OCI-LY7 (cell line): Measurements from ENCODE around the gene CR1L. TPM values are rescaled to one million over a fixed set of nuclear protein-coding genes. Genes with fewer than 3 reads are reported as not detected.

Source experiments
- BruUV-seq: library from RNA; stranded (reverse); fragments of 400-500 nt; replicated peaks from 2 replicates; lab custom pipeline; 2021; lab: Mats Ljungman, UMichigan
- CTCF ChIA-PET: fragments of 300-600 bp; sonication (Branson Sonifier 250); formaldehyde crosslinking; loops from one replicate; lab custom pipeline; 2022; ENCODE audit warnings: antibody characterized with exemption; ENCODE audit not compliant: unreplicated experiment; lab: Charles Lee
- POLR2A ChIA-PET: fragments of 300-600 bp; sonication (Branson Sonifier 250); formaldehyde crosslinking; loops from one replicate; lab custom pipeline; 2022; ENCODE audit warnings: antibody characterized with exemption; lab: Charles Lee
- DNase-seq: peaks from one replicate; pipeline ENCODE4 v3.0.0-alpha.2; 2015; ENCODE audit warnings: low spot score
- H2AFZ ChIP-seq: fragments of 200-600 bp; sonication (generic), shearing (Covaris generic); 2 replicates; pipeline ENCODE4 v1.6.1; 2014; ENCODE audit warnings: mild to moderate bottlenecking, antibody characterized with exemption, low read length, moderate library complexity
- H3K27ac ChIP-seq: fragments of 200-600 bp; sonication (generic); 2 replicates; pipeline ENCODE4 v1.5.1; 2014; ENCODE audit warnings: mixed run types, low read depth, mild to moderate bottlenecking, moderate library complexity, low read length, inconsistent platforms; ENCODE audit not compliant: poor library complexity, severe bottlenecking
- H3K36me3 ChIP-seq: fragments of 200-600 bp; sonication (generic); 2 replicates; pipeline ENCODE4 v1.6.1; 2014; ENCODE audit warnings: mild to moderate bottlenecking, antibody characterized with exemption, low read length, moderate library complexity, mixed read lengths; ENCODE audit not compliant: insufficient read depth
- H3K4me1 ChIP-seq: fragments of 200-600 bp; sonication (generic); 2 replicates; pipeline ENCODE4 v1.5.1; 2014; ENCODE audit warnings: mild to moderate bottlenecking, low read length; ENCODE audit not compliant: insufficient read depth, poor library complexity, severe bottlenecking
- H3K4me2 ChIP-seq: fragments of 200-600 bp; sonication (generic); 2 replicates; pipeline ENCODE4 v1.6.1; 2014; ENCODE audit warnings: mild to moderate bottlenecking, low read length
- H3K4me3 ChIP-seq: fragments of 200-600 bp; sonication (generic); 2 replicates; pipeline ENCODE4 v1.5.1; 2014; ENCODE audit warnings: mild to moderate bottlenecking, low read depth, low read length; ENCODE audit not compliant: poor library complexity, severe bottlenecking
- H3K79me2 ChIP-seq: fragments of 200-600 bp; sonication (generic); 2 replicates; pipeline ENCODE4 v1.6.1; 2016; ENCODE audit warnings: low read depth, mild to moderate bottlenecking, low read length, moderate library complexity, mixed read lengths; ENCODE audit not compliant: insufficient read depth
- H3K9me2 ChIP-seq: fragments of 200-600 bp; sonication (generic); 2 replicates; pipeline ENCODE4 v1.6.1; 2016; ENCODE audit warnings: mild to moderate bottlenecking, low read length, mixed read lengths; ENCODE audit not compliant: insufficient read depth
- H3K9me3 ChIP-seq: fragments of 200-600 bp; sonication (generic); 2 replicates; pipeline ENCODE4 v1.6.1; 2014; ENCODE audit warnings: mild to moderate bottlenecking, mixed run types, low read length, mixed read lengths
- H4K20me1 ChIP-seq: fragments of 200-600 bp; sonication (generic); 2 replicates; pipeline ENCODE4 v1.6.1; 2014; ENCODE audit warnings: mild to moderate bottlenecking, antibody characterized with exemption, low read length, moderate library complexity, mixed read lengths; ENCODE audit not compliant: insufficient read depth
- CTCF ChIP-seq: fragments of 200-600 bp; sonication (generic); conservative IDR thresholded peaks from 2 replicates; pipeline ENCODE4 v1.5.1; 2014; ENCODE audit warnings: mild to moderate bottlenecking, antibody characterized with exemption, low read length, moderate library complexity, mixed read lengths
- EZH2phosphoT487 ChIP-seq: fragments of 200-600 bp; sonication (generic); IDR thresholded peaks from 2 replicates; pipeline ENCODE4 v1.6.1; 2018; ENCODE audit warnings: low read depth, borderline replicate concordance, mild to moderate bottlenecking, mixed run types, antibody characterized with exemption, low read length, moderate library complexity, mixed read lengths
- intact Hi-C: fragments of 100-400 bp; cut with micrococcal nuclease; formaldehyde crosslinking; loops from one replicate; pipeline ENCODE4 v1.10.0; 2022; ENCODE audit not compliant: unreplicated experiment
- total RNA-seq, 2 experiments: library from RNA; depleted of rRNA in 1 of 2; stranded (reverse); fragments of >200 nt in 1 of 2; shearing (Covaris generic) in 1 of 2; gene quantifications; 2 replicates each; pipeline ENCODE4 v1.2.3, GENCODE V29; 2014 to 2022

The CR1L gene
- total RNA-seq, 2 experiments from 2014 or later, result not detected

- intact Hi-C loops, result no loop called here
- Histone ChIP-seq H3K36me3 (no peaks in the 10 kb centered on the region), H3K27ac (no peak overlapping the region), H3K9me3 (no peaks in the 10 kb centered on the region), H2AFZ (no peak overlapping the region), H4K20me1 (no peaks in the 10 kb centered on the region), H3K4me1 (no peaks in the 10 kb centered on the region), H3K4me3 (no peak overlapping the region), H3K9me2 (no peaks in the 10 kb centered on the region), H3K79me2 (no peaks in the 10 kb centered on the region), H3K4me2 (no peak overlapping the region)
- no TSS peak for BruUV-seq
- peak; percentile 61 for TF ChIP-seq CTCF
- TF ChIP-seq EZH2phosphoT487, result no peak
- ChIA-PET POLR2A (no interaction called here), CTCF (interaction anchor here (1.0 kb wide), 1 partner anchor 143 kb away, joined by 3 read pairs; no protein-coding TSS in a partner anchor)
- no peak for DNase-seq
Measured at GRCh38 chr1:207654320-207654719, 9.4 kb downstream of the CR1L start.

- H3K9me2 ChIP-seq, result no peaks in the 10 kb centered on the region
- no peaks in the 10 kb centered on the region for H4K20me1 ChIP-seq
- no peak overlapping the region for H2AFZ ChIP-seq
- H3K9me3 ChIP-seq, result no peaks in the 10 kb centered on the region
- no peaks in the 10 kb centered on the region for H3K4me1 ChIP-seq
- no peak overlapping the region for H3K4me2 ChIP-seq
- TF ChIP-seq CTCF (no peak), EZH2phosphoT487 (no peak)
- intact Hi-C loops, result no loop called here
- no peak for DNase-seq
- H3K79me2 ChIP-seq, result no peaks in the 10 kb centered on the region
- ChIA-PET CTCF (no interaction called here), POLR2A (interaction anchor here (0.6 kb wide), 1 partner anchor 1134 kb away, joined by 4 read pairs; no protein-coding TSS in a partner anchor)
- BruUV-seq, result no TSS peak
- no peak overlapping the region for H3K27ac ChIP-seq
- H3K4me3 ChIP-seq, result no peak overlapping the region
- H3K36me3 ChIP-seq, result no peaks in the 10 kb centered on the region
Measured at GRCh38 chr1:207658408-207658807, 13.5 kb downstream of the CR1L start.

- Histone ChIP-seq H3K4me2 (no peak overlapping the region), H3K36me3 (no peaks in the 10 kb centered on the region), H3K4me1 (no peaks in the 10 kb centered on the region), H2AFZ (no peak overlapping the region), H3K27ac (no peak overlapping the region), H3K4me3 (no peak overlapping the region), H3K9me3 (no peaks in the 10 kb centered on the region), H3K9me2 (no peaks in the 10 kb centered on the region), H4K20me1 (no peaks in the 10 kb centered on the region), H3K79me2 (no peaks in the 10 kb centered on the region)
- no TSS peak for BruUV-seq
- intact Hi-C loops, result no loop called here
- no peak for TF ChIP-seq CTCF
- TF ChIP-seq EZH2phosphoT487, result no peak
- ChIA-PET CTCF (no interaction called here), POLR2A (no interaction called here)
- no peak for DNase-seq
Measured at GRCh38 chr1:207658904-207659485, 14.1 kb downstream of the CR1L start.
